Lower leg skin (tissue), 4 donors: ENCODE results near the gene BOLA3. TPM values are rescaled to one million over a fixed set of nuclear protein-coding genes. Genes with fewer than 3 reads are reported as not detected.

Experiments
- DNase-seq, 2 donors: peaks; one replicate each; pipeline ENCODE4 v3.0.0-alpha.2; 2019; ENCODE audit warnings: low spot score in 2 of 2
- H3K4me3 ChIP-seq: fragments of 200-600 bp; sonication (generic); 2 replicates; pipeline ENCODE4 v1.5.1; 2017; ENCODE audit warnings: mild to moderate bottlenecking, low read depth; ENCODE audit not compliant: poor library complexity, severe bottlenecking
- POLR2A ChIP-seq, 2 donors: fragments of 450-650 bp; IDR thresholded peaks; one replicate each; pipeline ENCODE4 v1.6.1; 2016 to 2017; ENCODE audit warnings: antibody characterized with exemption in 2 of 2, mild to moderate bottlenecking in 1 of 2, moderate library complexity in 1 of 2
- WGBS, 2 donors: methylation state at CpG; one replicate each; pipeline ENCODE4 v1.1.5; 2018; 5-methylcytosine and 5-hydroxymethylcytosine counted together
- intact Hi-C: fragments of 100-400 bp; cut with DNase I; formaldehyde crosslinking; loops from one replicate; pipeline ENCODE4 v1.15.0; 2023; ENCODE audit warnings: low total_unique reads
- total RNA-seq, 4 donors: library from RNA; depleted of rRNA; stranded (reverse); fragments of >200 nt; gene quantifications; one replicate each; pipeline ENCODE4 v1.1.0, GENCODE V29; 2016
- TF ChIP-seq, protein P1 (sequence below), 3 donors: fragments of 450-650 bp; IDR thresholded peaks; one replicate each; pipeline ENCODE4 v1.5.1; 2016; ENCODE audit warnings: antibody characterized with exemption in 3 of 3, mild to moderate bottlenecking in 3 of 3, moderate library complexity in 2 of 3

The BOLA3 gene
- total RNA-seq, 4 donors from 2014 or later, result 7.8 to 19.9 (median 16.6) TPM

- no peak for DNase-seq
- intact Hi-C loops, result no loop called here
These were observed 940 bp upstream of the BOLA3 start for GRCh38 chr2:74148457-74149246.

DNA sequence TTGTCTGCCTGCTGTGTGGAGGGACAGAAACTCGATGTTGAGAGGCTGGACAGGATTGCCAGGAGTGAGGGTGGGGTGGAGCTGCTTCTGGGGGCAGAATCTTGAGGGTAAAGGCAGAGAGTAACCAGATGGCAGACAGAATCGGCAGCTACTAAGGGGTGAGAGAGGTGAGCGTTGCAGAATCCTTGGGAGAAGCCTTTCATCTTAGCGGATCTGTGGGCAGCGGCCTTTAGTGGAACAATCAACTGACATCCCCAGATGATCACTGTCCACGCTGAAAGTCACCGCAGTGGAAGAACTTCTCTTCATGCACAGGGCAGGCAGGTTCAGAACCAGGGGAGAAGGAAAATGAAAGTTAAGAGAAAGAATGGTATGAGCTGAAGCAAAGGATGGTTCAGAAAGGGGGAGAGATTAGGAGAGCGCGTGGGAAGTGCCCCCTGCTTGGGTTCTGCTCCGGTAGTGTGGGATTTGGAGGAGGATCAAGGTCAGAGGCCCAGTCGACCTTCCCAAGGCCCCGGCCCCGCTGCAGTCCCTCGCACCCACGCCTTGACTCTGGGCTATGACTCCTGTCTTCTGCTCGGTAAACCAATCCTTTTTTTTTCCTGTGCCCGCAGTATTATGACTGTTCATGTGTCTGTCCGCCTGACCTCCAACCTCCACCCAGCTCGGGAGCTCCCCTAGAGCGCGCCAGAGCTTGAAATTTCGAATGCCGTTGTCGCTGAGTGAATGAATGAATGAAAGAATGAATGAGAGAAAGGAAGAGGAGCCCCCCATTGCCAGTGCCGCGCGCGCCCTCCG lies 584 bp downstream of the BOLA3 start:
- peak in 1 of 2 donors; percentile 19 for DNase-seq
- H3K4me3 ChIP-seq, result peak overlapping the region; percentile 49
- WGBS, 2 donors, result 5 to 6% methylated on average over 28 to 29 of the region's 29 CpGs
- TF ChIP-seq, protein P1, sequence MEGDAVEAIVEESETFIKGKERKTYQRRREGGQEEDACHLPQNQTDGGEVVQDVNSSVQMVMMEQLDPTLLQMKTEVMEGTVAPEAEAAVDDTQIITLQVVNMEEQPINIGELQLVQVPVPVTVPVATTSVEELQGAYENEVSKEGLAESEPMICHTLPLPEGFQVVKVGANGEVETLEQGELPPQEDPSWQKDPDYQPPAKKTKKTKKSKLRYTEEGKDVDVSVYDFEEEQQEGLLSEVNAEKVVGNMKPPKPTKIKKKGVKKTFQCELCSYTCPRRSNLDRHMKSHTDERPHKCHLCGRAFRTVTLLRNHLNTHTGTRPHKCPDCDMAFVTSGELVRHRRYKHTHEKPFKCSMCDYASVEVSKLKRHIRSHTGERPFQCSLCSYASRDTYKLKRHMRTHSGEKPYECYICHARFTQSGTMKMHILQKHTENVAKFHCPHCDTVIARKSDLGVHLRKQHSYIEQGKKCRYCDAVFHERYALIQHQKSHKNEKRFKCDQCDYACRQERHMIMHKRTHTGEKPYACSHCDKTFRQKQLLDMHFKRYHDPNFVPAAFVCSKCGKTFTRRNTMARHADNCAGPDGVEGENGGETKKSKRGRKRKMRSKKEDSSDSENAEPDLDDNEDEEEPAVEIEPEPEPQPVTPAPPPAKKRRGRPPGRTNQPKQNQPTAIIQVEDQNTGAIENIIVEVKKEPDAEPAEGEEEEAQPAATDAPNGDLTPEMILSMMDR (IDR thresholded peaks at IDR 0.05), result no peak
- TF ChIP-seq POLR2A (IDR thresholded peaks at IDR 0.05), result no peak
- intact Hi-C loops, result no loop called here

More at GRCh38 chr2:74148457-74149246, 940 bp upstream of the BOLA3 start:
- 56 to 59% methylated on average over 16 of the region's 16 CpGs for WGBS, 2 donors
- H3K4me3 ChIP-seq, result no peak overlapping the region
- TF ChIP-seq POLR2A (IDR thresholded peaks at IDR 0.05), result no peak
- TF ChIP-seq, protein P1 (IDR thresholded peaks at IDR 0.05), result no peak

DNA sequence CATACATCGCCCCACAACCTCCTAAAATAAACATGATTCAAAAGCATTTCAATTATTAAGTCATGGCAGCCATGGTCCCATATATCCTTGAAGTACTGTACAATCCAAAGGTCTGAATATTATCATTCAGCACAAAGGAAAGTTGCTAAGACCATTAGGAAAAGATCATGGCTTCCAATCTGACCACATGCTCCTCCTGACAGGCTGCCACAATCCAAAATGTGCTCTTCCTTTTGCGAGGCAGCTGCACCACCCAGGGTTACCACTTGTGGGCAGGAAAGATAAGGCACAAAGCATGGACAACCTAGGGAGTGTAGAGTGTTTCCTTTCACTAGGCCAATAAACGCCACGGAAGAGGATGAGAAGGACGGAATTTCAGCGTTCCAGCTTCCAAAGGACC lies 5.4 kb downstream of the BOLA3 start:
- no peak for DNase-seq
- no peak overlapping the region for H3K4me3 ChIP-seq
- WGBS, 2 donors, result 76 to 83% methylated on average over 6 of the region's 6 CpGs
- TF ChIP-seq, protein P1 (IDR thresholded peaks at IDR 0.05), result no peak
- TF ChIP-seq POLR2A (IDR thresholded peaks at IDR 0.05), result no peak
- intact Hi-C loops, result no loop called here

GRCh38 chr2:74138600-74139323 lies 8.9 kb downstream of the BOLA3 start:
- no peak for DNase-seq
- WGBS, 2 donors, result 86 to 91% methylated on average over 15 to 19 of the region's 19 CpGs
- no peak overlapping the region for H3K4me3 ChIP-seq
- intact Hi-C loops, result no loop called here
- TF ChIP-seq, protein P1 (IDR thresholded peaks at IDR 0.05), result no peak
- TF ChIP-seq POLR2A (IDR thresholded peaks at IDR 0.05), result no peak

- intact Hi-C loops, result no loop called here
- no peak overlapping the region for H3K4me3 ChIP-seq
- DNase-seq, result no peak
- TF ChIP-seq, protein P1 (IDR thresholded peaks at IDR 0.05), result no peak
- no peak for TF ChIP-seq POLR2A (IDR thresholded peaks at IDR 0.05)
- WGBS, 2 donors, result 90 to 93% methylated on average over 10 to 11 of the region's 11 CpGs
These were observed 9.8 kb downstream of the BOLA3 start for GRCh38 chr2:74137651-74138599.
